MG63 (cell line): Measurements from ENCODE around the gene NKIRAS2. TPM values are rescaled to one million over a fixed set of nuclear protein-coding genes. Genes with fewer than 3 reads are reported as not detected.
A peak's percentile ranks its signal among the peaks of the same experiment; 100 is the strongest.
"Not testable (repeated sequence)": the region's sequence is repeated elsewhere in the genome, so short reads cannot be mapped to it uniquely, and the experiment has no call there.

Experiments used
- DNase-seq: peaks from one replicate; pipeline ENCODE4 v3.0.0-alpha.2; 2020
- H3K27me3 ChIP-seq: fragments of 250-450 bp; sonication (Bioruptor Pico); 2 replicates; pipeline ENCODE4 v1.5.1; 2020; ENCODE audit warnings: mild to moderate bottlenecking, moderate library complexity
- H3K36me3 ChIP-seq: fragments of 250-450 bp; sonication (Bioruptor Pico); 2 replicates; pipeline ENCODE4 v1.5.1; 2020; ENCODE audit warnings: mild to moderate bottlenecking, moderate library complexity
- H3K4me3 ChIP-seq: fragments of 250-450 bp; sonication (Bioruptor Pico); 2 replicates; pipeline ENCODE4 v1.5.1; 2020; ENCODE audit warnings: mild to moderate bottlenecking, moderate library complexity
- H3K9me3 ChIP-seq: fragments of 250-450 bp; sonication (Bioruptor Pico); 2 replicates; pipeline ENCODE4 v1.5.1; 2020; ENCODE audit warnings: mild to moderate bottlenecking, moderate library complexity
- total RNA-seq: library from RNA; depleted of rRNA; stranded (reverse); fragments of >200 nt; shearing (Covaris generic); gene quantifications from 2 replicates; pipeline ENCODE4 v1.2.3, GENCODE V29; 2014; ENCODE audit warnings: low replicate concordance

The NKIRAS2 gene
- total RNA-seq, 1 experiment from 2014 or later: 86.3 TPM

DNA sequence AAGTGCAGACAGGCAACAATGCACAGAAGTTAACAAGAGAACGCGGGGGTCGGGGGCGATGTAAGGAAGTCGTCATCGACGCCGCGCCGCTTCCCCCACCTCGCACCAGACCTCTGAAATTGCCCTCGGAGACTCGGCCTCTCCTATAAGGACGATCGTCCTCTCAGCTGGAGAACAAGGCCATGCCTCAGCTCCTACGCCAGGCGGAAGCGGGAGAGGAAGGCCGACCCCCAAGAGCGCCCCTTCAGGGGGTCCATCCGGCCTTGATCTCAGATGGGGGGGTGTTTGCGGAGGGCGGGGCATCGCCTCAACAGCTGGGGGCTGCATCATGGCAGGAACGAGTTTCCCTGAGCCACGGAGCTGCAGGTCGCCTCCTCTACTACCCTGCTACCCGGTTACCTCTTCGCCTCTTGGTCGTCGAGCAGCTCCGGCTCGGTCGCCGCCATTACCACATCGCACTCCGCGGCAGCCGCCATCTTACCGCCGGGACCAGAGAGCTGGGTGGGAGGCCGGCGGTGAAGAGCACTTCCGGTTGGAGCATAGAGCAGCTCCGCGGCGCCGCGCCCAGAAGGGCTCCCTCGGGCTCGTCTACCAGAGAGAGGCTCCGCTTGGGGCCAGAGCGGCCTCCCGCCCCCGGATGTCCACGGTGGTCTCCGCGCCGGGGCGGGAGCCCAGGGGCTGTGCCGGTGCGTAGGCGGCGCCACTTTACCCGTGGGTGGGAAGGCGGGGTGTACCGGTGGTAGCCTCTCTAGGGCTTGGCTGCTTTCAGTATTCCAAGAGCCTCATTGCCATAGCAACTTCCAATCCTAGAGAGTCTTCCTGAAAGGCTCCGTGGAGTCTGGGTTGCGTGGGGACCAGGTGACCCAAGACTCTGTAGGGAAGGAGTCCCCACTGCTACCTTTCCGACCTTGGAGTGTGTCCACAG lies 2.7 kb upstream of the NKIRAS2 start, which contains the start of gene DNAJC7:
TSS of gene DNAJC7 (minus strand) at position 499 of the 925 bp plus-strand sequence. CDS start at position 476, 23 bp downstream.
- H3K36me3 ChIP-seq: peaks cover 29% of the 10 kb centered on the region
- DNase-seq: peak; percentile 95
- H3K27me3 ChIP-seq: no peaks in the 10 kb centered on the region
- H3K4me3 ChIP-seq: peak within 1 kb of the TSS; percentile 80
- H3K9me3 ChIP-seq: no peaks in the 10 kb centered on the region

DNA sequence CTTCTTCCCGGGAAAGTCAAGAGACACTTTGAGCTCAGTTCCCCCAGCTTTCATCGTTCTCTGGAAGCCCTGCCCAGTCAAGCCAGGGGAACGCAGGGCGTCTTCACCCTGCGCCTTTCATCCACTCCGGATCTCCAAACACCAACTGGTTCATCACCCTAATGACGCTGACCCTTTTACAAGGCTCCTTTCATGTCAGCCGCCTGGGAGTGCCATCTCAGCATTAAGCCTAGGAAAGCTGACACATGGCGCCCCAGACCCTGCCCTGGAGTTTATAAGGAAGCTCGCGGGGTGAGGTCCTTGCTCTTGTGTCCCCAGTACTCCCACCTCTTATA lies 2.1 kb upstream of the NKIRAS2 start:
- Histone ChIP-seq H3K4me3 (peak overlapping the region; percentile 80), H3K27me3 (no peaks in the 10 kb centered on the region), H3K36me3 (peaks cover 29% of the 10 kb centered on the region), H3K9me3 (no peaks in the 10 kb centered on the region)
- no peak for DNase-seq

GRCh38 chr17:42018339-42018738 lies 1.6 kb upstream of the NKIRAS2 start:
- Histone ChIP-seq H3K9me3 (no peaks in the 10 kb centered on the region), H3K27me3 (no peaks in the 10 kb centered on the region), H3K4me3 (peak overlapping the region; percentile 80), H3K36me3 (peaks cover 34% of the 10 kb centered on the region)
- DNase-seq: no peak

- Histone ChIP-seq H3K27me3 (no peaks in the 10 kb centered on the region), H3K9me3 (no peaks in the 10 kb centered on the region)
- no peak for DNase-seq
Observed at GRCh38 chr17:42018988-42019387, 902 bp upstream of the NKIRAS2 start.

GRCh38 chr17:42020845-42021244 lies 955 bp downstream of the NKIRAS2 start:
- not testable (repeated sequence) for H3K27me3 ChIP-seq, H3K9me3 ChIP-seq
- H3K36me3 ChIP-seq: peaks cover 46% of the 10 kb centered on the region
- H3K4me3 ChIP-seq: peak overlapping the region; percentile 82
- DNase-seq: peak; percentile 21

More at GRCh38 chr17:42018988-42019387, 902 bp upstream of the NKIRAS2 start:
- H3K4me3 ChIP-seq: no peak overlapping the region
- peaks cover 41% of the 10 kb centered on the region for H3K36me3 ChIP-seq

DNA sequence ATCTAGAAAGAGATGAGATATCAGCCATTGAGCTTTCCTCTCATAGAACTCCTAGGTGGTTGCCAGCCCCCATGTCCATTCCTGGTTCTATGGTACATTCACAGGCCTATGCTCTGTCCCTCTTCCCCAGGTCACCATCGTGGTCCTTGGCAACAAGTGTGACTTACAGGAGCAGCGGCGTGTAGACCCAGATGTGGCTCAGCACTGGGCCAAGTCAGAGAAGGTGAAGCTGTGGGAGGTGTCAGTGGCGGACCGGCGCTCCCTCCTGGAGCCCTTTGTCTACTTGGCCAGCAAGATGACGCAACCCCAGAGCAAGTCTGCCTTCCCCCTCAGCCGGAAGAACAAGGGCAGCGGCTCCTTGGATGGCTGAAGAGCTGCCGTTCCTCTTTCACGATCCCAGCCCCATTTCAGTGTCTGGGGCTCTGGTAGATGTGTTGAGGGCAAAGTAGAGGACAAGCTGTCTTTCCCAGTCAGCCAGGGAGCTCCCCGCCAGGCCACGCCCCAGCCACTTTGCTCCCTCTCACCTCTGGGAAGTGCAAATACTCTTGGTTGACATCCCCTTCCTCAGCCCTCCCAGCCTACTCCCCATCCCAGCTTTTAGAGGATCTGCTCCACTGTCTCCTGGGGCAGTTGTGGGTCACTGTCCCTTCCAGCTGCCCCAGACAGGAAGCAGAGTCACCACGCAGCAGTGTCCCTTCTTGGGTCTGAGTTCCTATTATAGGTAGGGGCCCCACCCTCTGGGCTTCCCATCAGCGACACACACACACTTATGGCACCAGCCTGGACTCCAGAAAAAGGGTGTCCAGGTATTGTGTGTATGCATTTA lies 3.8 kb downstream of the NKIRAS2 start:
- no peaks in the 10 kb centered on the region for H3K27me3 ChIP-seq
- DNase-seq: no peak
- H3K9me3 ChIP-seq: no peaks in the 10 kb centered on the region
- no peak overlapping the region for H3K4me3 ChIP-seq
- peaks cover 43% of the 10 kb centered on the region for H3K36me3 ChIP-seq

DNA sequence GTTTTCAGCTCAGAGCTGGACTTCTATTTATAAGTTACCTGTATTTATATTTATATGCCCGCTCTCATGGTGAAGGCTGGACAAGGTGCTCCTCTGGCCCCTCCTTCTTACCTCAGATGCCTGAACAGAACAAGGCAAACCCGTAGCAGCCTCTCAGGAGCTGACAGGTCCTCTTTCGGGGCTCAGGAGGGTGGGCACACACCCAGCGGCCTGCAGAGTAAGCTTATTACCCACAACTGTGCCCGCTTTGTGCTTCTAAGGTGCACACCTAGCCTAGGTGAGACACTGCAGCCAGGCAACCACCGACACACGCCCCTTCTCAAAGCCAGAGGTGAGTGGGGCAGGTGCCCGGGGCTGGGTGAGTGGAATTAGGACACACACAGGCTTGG lies 5.3 kb downstream of the NKIRAS2 start:
- H3K36me3 ChIP-seq: peaks cover 43% of the 10 kb centered on the region
- no peaks in the 10 kb centered on the region for H3K27me3 ChIP-seq
- H3K9me3 ChIP-seq: no peaks in the 10 kb centered on the region
- H3K4me3 ChIP-seq: no peak overlapping the region
- no peak for DNase-seq

- no peaks in the 10 kb centered on the region for H3K9me3 ChIP-seq
- H3K36me3 ChIP-seq: peaks cover 43% of the 10 kb centered on the region
- no peak for DNase-seq
- H3K27me3 ChIP-seq: no peaks in the 10 kb centered on the region
- no peak overlapping the region for H3K4me3 ChIP-seq
Observed at GRCh38 chr17:42025936-42026335, 6.0 kb downstream of the NKIRAS2 start.

DNA sequence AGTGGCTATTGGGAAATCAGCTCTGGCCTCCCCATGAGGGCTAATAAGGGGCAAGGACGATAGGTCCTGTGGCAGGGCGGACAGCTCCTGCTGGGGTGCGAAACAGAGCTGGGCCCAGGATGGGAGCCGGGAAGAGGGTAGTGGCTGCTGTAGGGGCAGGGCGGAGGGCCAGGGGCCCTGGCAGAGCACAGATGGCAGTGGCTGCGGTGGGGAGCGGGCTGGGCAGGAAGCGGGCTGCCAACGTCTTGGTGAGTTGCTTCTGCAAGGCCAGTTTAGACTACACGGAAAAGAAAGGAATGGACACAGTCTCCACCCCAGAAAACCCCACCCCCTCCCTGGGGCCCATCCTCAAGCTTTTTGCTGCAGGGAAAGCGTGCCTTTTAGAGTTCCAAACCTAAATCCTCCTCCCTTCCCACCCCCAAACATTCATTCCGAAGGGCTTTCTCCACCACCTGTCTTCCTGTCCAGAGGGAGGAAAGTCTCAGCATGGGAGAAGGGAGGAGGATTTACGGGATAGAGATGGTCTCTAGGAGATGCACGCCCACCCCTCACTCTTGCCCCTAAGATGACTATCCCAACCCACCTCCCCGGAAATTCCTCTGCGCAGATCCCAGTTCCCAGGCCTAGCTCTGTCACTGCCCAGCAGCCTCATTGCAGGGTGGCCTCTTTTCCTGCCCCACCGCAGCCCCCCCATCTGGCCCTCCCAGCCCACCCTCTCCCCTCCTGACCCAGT lies 7.1 kb downstream of the NKIRAS2 start:
- H3K36me3 ChIP-seq: peaks cover 35% of the 10 kb centered on the region
- H3K4me3 ChIP-seq: no peak overlapping the region
- no peaks in the 10 kb centered on the region for H3K27me3 ChIP-seq
- H3K9me3 ChIP-seq: no peaks in the 10 kb centered on the region
- DNase-seq: no peak

DNA sequence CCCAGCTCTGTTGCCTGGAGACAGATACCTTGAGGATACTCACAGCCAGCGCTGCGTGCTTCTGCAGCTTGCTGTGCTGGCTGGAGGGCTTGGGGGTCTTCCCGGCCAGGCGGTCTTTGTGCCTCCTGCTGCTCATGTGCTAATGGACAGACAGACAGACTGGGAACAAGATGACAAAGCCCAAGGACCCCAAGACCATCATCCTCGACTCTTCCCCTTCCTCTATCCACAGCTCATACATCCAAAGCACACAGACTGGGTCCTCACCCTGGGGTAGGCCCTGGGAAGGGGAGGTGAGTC lies 7.7 kb downstream of the NKIRAS2 start:
- H3K36me3 ChIP-seq: peaks cover 30% of the 10 kb centered on the region
- DNase-seq: no peak

GRCh38 chr17:42027961-42028790 lies 8.3 kb downstream of the NKIRAS2 start:
- Histone ChIP-seq H3K9me3 (no peaks in the 10 kb centered on the region), H3K4me3 (no peak overlapping the region), H3K36me3 (peaks cover 23% of the 10 kb centered on the region), H3K27me3 (no peaks in the 10 kb centered on the region)
- DNase-seq: no peak

More for the DNA sequence above, 7.7 kb downstream of the NKIRAS2 start:
- H3K4me3 ChIP-seq: no peak overlapping the region
- no peaks in the 10 kb centered on the region for H3K27me3 ChIP-seq
- no peaks in the 10 kb centered on the region for H3K9me3 ChIP-seq

GRCh38 chr17:42028791-42029127 lies 8.9 kb downstream of the NKIRAS2 start:
- Histone ChIP-seq H3K27me3 (no peaks in the 10 kb centered on the region), H3K36me3 (peaks cover 17% of the 10 kb centered on the region), H3K9me3 (no peaks in the 10 kb centered on the region), H3K4me3 (no peak overlapping the region)
- no peak for DNase-seq

- Histone ChIP-seq H3K9me3 (no peaks in the 10 kb centered on the region), H3K27me3 (no peaks in the 10 kb centered on the region), H3K36me3 (no peaks in the 10 kb centered on the region), H3K4me3 (no peak overlapping the region)
- DNase-seq: no peak
Observed at GRCh38 chr17:42031584-42031983, 11.7 kb downstream of the NKIRAS2 start.

DNA sequence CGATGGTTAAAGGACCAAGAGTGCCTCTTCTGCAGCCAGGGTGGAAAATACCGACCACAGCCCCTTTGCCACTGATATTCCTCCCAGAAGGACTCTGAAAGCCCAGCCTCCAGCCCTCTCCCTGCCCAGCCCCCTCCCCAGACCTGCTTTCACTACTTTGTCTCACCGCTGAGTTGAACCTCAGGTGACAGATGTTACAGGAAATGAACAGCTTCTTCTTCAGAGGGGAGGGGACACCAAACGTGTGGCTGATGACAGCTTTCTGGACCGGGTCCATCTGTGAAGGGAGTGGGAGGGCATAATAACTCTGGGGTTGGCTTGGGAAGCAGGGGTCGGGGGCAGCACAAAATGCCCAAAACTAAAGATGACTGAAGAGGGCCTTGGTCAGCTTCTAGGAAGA lies 14.2 kb downstream of the NKIRAS2 start:
- H3K4me3 ChIP-seq: no peak overlapping the region
- no peak for DNase-seq

DNA sequence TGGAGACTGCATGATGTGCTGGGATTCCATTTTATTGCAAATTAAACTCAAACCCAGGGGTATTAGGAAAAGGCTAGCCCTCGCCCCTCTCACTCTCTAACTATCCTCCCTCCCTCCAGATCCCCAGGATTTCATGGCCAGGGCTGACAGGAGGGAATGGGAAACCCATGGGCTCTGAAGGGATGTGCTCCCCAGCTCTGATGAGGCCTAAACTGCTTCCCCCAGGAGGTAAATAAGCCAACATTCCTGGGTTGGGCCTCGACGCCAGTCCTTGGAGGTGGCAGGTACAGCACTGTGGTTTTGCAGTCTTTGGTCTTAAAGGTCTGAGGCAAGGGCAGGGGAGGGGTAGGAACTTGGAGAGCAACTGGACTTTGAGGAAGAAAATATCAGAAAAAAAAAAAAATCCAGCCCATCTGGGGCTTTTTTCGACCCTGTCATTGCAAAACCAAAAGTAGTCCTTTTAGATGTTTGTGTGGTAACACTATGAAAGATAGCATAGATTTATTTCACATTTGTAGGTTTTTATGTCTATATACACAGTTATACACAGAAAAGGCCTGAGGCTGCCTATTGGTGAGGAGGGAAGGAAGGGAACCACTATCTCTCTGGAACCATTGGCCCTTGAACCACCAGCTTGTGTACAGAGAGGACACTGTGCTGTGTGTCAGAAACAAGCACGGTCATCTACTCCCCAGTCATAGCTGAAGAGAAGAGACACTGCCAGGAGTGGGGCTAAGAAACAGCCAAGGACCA lies 18.5 kb downstream of the NKIRAS2 start:
- H3K27me3 ChIP-seq: no peaks in the 10 kb centered on the region
- no peak for DNase-seq
- H3K4me3 ChIP-seq: no peak overlapping the region
- no peaks in the 10 kb centered on the region for H3K36me3 ChIP-seq
- H3K9me3 ChIP-seq: no peaks in the 10 kb centered on the region

More for the DNA sequence above, 14.2 kb downstream of the NKIRAS2 start:
- Histone ChIP-seq H3K36me3 (no peaks in the 10 kb centered on the region), H3K9me3 (no peaks in the 10 kb centered on the region), H3K27me3 (no peaks in the 10 kb centered on the region)
